ENCODE measurements around the gene FREY1. TPM values are rescaled to one million over a fixed set of nuclear protein-coding genes. Genes with fewer than 3 reads are reported as not detected.
A peak's percentile ranks its signal among the peaks of the same experiment; 100 is the strongest.
"Not testable (repeated sequence)": the region's sequence is repeated elsewhere in the genome, so short reads cannot be mapped to it uniquely, and the experiment has no call there.

FREY1 gene
- total RNA-seq, 2 donors from 2014 or later = 0.59 to 2.8 TPM

- TF ChIP-seq CTCF (IDR thresholded peaks at IDR 0.05) (no peak), POLR2A (IDR thresholded peaks at IDR 0.05) (no peak), POLR2AphosphoS5 (IDR thresholded peaks at IDR 0.05) (no peak)
- no peak for DNase-seq (ENCODE audit: low spot score)
- H3K27ac ChIP-seq = no peak overlapping the region
- intact Hi-C loops (cut with DNase I) = no loop called here
- no peaks in the 10 kb centered on the region for H3K27me3 ChIP-seq (replicated peaks; ENCODE audit: insufficient read depth)
- 70% methylated on average over 14 of the region's 15 CpGs for WGBS
- peaks cover 5% of the 10 kb centered on the region for H3K4me1 ChIP-seq (replicated peaks)
- H3K4me3 ChIP-seq = no peak overlapping the region
- no peaks in the 10 kb centered on the region for H3K36me3 ChIP-seq
- H3K9me3 ChIP-seq = no peaks in the 10 kb centered on the region
Measured at GRCh38 chr11:45904309-45904915, 2.7 kb downstream of the FREY1 start.

GRCh38 chr11:45902452-45903380 lies 4.4 kb downstream of the FREY1 start:
- intact Hi-C loops (cut with DNase I) = no loop called here
- H3K4me1 ChIP-seq (replicated peaks) = peaks cover 5% of the 10 kb centered on the region
- no peak overlapping the region for H3K4me3 ChIP-seq
- H3K27ac ChIP-seq = no peak overlapping the region
- no peaks in the 10 kb centered on the region for H3K9me3 ChIP-seq
- WGBS = 92% methylated on average over 51 of the region's 56 CpGs
- no peaks in the 10 kb centered on the region for H3K36me3 ChIP-seq
- DNase-seq (ENCODE audit: low spot score) = no peak
- TF ChIP-seq POLR2AphosphoS5 (IDR thresholded peaks at IDR 0.05) (no peak), CTCF (IDR thresholded peaks at IDR 0.05) (no peak), POLR2A (IDR thresholded peaks at IDR 0.05) (no peak)
- no peaks in the 10 kb centered on the region for H3K27me3 ChIP-seq (replicated peaks; ENCODE audit: insufficient read depth)

- DNase-seq (ENCODE audit: low spot score) = no peak
- Histone ChIP-seq H3K4me3 (no peak overlapping the region), H3K27me3 (replicated peaks; ENCODE audit: insufficient read depth) (no peaks in the 10 kb centered on the region), H3K27ac (no peak overlapping the region), H3K36me3 (no peaks in the 10 kb centered on the region), H3K4me1 (replicated peaks) (peaks cover 5% of the 10 kb centered on the region), H3K9me3 (no peaks in the 10 kb centered on the region)
- intact Hi-C loops (cut with DNase I) = no loop called here
- TF ChIP-seq CTCF (IDR thresholded peaks at IDR 0.05) = no peak
- no peak for TF ChIP-seq POLR2A (IDR thresholded peaks at IDR 0.05)
- no peak for TF ChIP-seq POLR2AphosphoS5 (IDR thresholded peaks at IDR 0.05)
- WGBS = 69% methylated on average over 6 of the region's 6 CpGs
Measured at GRCh38 chr11:45901626-45902025, 5.4 kb downstream of the FREY1 start.

GRCh38 chr11:45900916-45901617 lies 6.0 kb downstream of the FREY1 start:
- no peak for DNase-seq (ENCODE audit: low spot score)
- 5% methylated on average over 8 of the region's 8 CpGs for WGBS
- peak overlapping the region; percentile 19 to 72 for H3K27ac ChIP-seq

GRCh38 chr11:45900175-45900800 lies 6.8 kb downstream of the FREY1 start:
- H3K4me3 ChIP-seq = peak overlapping the region; percentile 31 to 49
- H3K36me3 ChIP-seq; H3K4me1 ChIP-seq (replicated peaks); H3K9me3 ChIP-seq; intact Hi-C loops (cut with DNase I); H3K27me3 ChIP-seq (replicated peaks; ENCODE audit: insufficient read depth); DNase-seq (ENCODE audit: low spot score): not testable (repeated sequence)
- H3K27ac ChIP-seq = peak overlapping the region; percentile 19 to 72
- 3% methylated on average over 31 of the region's 59 CpGs for WGBS

More at GRCh38 chr11:45900916-45901617, 6.0 kb downstream of the FREY1 start:
- Histone ChIP-seq H3K4me1 (replicated peaks) (peaks cover 5% of the 10 kb centered on the region), H3K27me3 (replicated peaks; ENCODE audit: insufficient read depth) (no peaks in the 10 kb centered on the region), H3K4me3 (peak overlapping the region; percentile 31 to 49), H3K36me3 (no peaks in the 10 kb centered on the region), H3K9me3 (no peaks in the 10 kb centered on the region)
- intact Hi-C loops (cut with DNase I) = no loop called here
- TF ChIP-seq POLR2A (IDR thresholded peaks at IDR 0.05) = no peak
- TF ChIP-seq CTCF (IDR thresholded peaks at IDR 0.05) = no peak
- TF ChIP-seq POLR2AphosphoS5 (IDR thresholded peaks at IDR 0.05) = no peak
